Transverse colon (tissue), 4 donors: ENCODE measurements around the gene MROH2B.

Source experiments
- POLR2AphosphoS5 ChIP-seq, 3 donors: sonication (generic); formaldehyde crosslinking; IDR thresholded peaks; one replicate each; pipeline ENCODE4 v1.6.1; 2016; ENCODE audit warnings: antibody characterized with exemption in 3 of 3
- TF ChIP-seq, protein P1 (sequence below), 5 experiments: fragments of 200-600 bp in 3 of 5; fragments of 450-650 bp in 2 of 5; sonication (generic) in 3 of 5; IDR thresholded peaks; 1 replicate in 2 of 5; 2 replicates in 3 of 5; pipeline ENCODE4 v1.5.1; 2016 to 2017; ENCODE audit warnings: antibody characterized with exemption in 5 of 5, inconsistent platforms in 3 of 5, mild to moderate bottlenecking in 2 of 5, moderate library complexity in 1 of 5

DNA sequence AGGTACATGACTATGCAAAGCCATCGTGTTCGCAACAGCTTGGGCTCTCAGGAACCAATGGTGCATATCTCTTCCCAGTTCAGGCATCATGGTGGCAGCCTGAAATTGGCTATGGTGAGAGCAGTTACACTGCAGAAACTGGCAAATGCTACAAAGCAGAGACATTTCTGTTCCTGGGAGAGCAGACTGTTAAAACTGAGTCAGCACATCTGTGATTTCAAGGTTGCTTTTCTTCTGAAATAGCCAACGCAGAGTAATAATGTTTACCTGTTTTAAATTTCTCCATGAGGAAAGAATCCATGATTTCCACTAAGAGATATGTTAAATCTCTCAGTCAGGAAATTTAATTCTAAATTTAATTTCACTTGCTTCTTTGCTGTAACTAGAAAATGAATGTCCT, 114.1 kb downstream of the MROH2B start:
- TF ChIP-seq, protein P1, sequence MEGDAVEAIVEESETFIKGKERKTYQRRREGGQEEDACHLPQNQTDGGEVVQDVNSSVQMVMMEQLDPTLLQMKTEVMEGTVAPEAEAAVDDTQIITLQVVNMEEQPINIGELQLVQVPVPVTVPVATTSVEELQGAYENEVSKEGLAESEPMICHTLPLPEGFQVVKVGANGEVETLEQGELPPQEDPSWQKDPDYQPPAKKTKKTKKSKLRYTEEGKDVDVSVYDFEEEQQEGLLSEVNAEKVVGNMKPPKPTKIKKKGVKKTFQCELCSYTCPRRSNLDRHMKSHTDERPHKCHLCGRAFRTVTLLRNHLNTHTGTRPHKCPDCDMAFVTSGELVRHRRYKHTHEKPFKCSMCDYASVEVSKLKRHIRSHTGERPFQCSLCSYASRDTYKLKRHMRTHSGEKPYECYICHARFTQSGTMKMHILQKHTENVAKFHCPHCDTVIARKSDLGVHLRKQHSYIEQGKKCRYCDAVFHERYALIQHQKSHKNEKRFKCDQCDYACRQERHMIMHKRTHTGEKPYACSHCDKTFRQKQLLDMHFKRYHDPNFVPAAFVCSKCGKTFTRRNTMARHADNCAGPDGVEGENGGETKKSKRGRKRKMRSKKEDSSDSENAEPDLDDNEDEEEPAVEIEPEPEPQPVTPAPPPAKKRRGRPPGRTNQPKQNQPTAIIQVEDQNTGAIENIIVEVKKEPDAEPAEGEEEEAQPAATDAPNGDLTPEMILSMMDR (IDR thresholded peaks at IDR 0.05) = no peak
- TF ChIP-seq POLR2AphosphoS5 (IDR thresholded peaks at IDR 0.05) = no peak
